ENCODE data around the gene EXOG. TPM values are rescaled to one million over a fixed set of nuclear protein-coding genes. Genes with fewer than 3 reads are reported as not detected.

Gene EXOG
- total and polyA plus RNA-seq, 10 of the 15 experiments (the other 5 are each of a cell fraction or from before 2014, with no cell fraction given) = 7.8 to 20.9 (median 19.6) TPM

GRCh38 chr3:38538773-38539353, 42.7 kb downstream of the EXOG start:
- no peak overlapping the region for H3K4me2 ChIP-seq (ENCODE audit: control insufficient read depth, insufficient read depth)
- H3K27ac ChIP-seq (ENCODE audit: control insufficient read depth, insufficient read depth) = no peak overlapping the region
- DNase-seq (ENCODE audit: low read depth, low spot score) (no peak), ATAC-seq (no peak), FAIRE-seq (no peak)
- no peak overlapping the region for H3K4me3 ChIP-seq
- WGBS (ENCODE audit: insufficient coverage, insufficient replicate concordance, low lambda C conversion rate, missing lambda C conversion rate) = 86% methylated on average over 8 of the region's 8 CpGs
- no TSS peak for BruUV-seq (replicated peaks)
- ChIA-PET RAD21 (ENCODE audit: unreplicated experiment) (no interaction called here), SMC1A (ENCODE audit: uncharacterized antibody, unreplicated experiment) (interaction anchor here (1.4 kb wide), 1 partner anchor 18 kb away, joined by 3 read pairs; no protein-coding TSS in a partner anchor), POLR2A (no interaction called here), CTCF (interaction anchor here (1.1 kb wide), 1 partner anchor 17 kb away, joined by 3 read pairs; no protein-coding TSS in a partner anchor)
- H3K4me1 ChIP-seq (ENCODE audit: control insufficient read depth, insufficient read depth, low read length) = no peaks in the 10 kb centered on the region
- no peak overlapping the region for H2AFZ ChIP-seq (ENCODE audit: control insufficient read depth, low read depth, low read length)
- in situ Hi-C loops (cut with MboI) = no loop called here
- TF ChIP-seq E2F8 (IDR thresholded peaks at IDR 0.05; ENCODE audit: low read depth, partially characterized antibody) (no peak), ZBED1 (IDR thresholded peaks at IDR 0.05; ENCODE audit: borderline replicate concordance) (no peak), CHD4 (IDR thresholded peaks at IDR 0.05) (no peak)
- H3K79me2 ChIP-seq (ENCODE audit: control insufficient read depth, insufficient read depth, low read length) = no peaks in the 10 kb centered on the region
- no peaks in the 10 kb centered on the region for H4K20me1 ChIP-seq (ENCODE audit: control insufficient read depth, insufficient read depth)
- H3K27me3 ChIP-seq (replicated peaks in 1 of 2; ENCODE audit: control insufficient read depth in 2 of 2, insufficient read depth in 2 of 2, low read length in 1 of 2) = no peaks in the 10 kb centered on the region
- intact Hi-C loops (cut with micrococcal nuclease; ENCODE audit: unreplicated experiment) = no loop called here
- no peaks in the 10 kb centered on the region for H3K9me3 ChIP-seq (replicated peaks; ENCODE audit: control insufficient read depth, insufficient read depth, low read length)
- H3K36me3 ChIP-seq (ENCODE audit: control insufficient read depth in 2 of 2, insufficient read depth in 2 of 2, low read length in 1 of 2) = no peaks in the 10 kb centered on the region
- no peak overlapping the region for H3K9ac ChIP-seq (ENCODE audit: control insufficient read depth, insufficient read depth, low read length)

GRCh38 chr3:38541806-38542205, 45.7 kb downstream of the EXOG start:
- BruUV-seq (replicated peaks) = no TSS peak
- no peak for FAIRE-seq
- POLR2A ChIA-PET = no interaction called here
- intact Hi-C loops (cut with micrococcal nuclease; ENCODE audit: unreplicated experiment) (no loop called here), in situ Hi-C loops (cut with MboI) (no loop called here)
- H2AFZ ChIP-seq (ENCODE audit: control insufficient read depth, low read depth, low read length) = no peak overlapping the region
- ATAC-seq = no peak
- H3K4me2 ChIP-seq (ENCODE audit: control insufficient read depth, insufficient read depth) = no peak overlapping the region
- RAD21 ChIA-PET (ENCODE audit: unreplicated experiment) = no interaction called here
- H3K4me3 ChIP-seq = no peak overlapping the region
- no peak for DNase-seq (ENCODE audit: low read depth, low spot score)
- H3K79me2 ChIP-seq (ENCODE audit: control insufficient read depth, insufficient read depth, low read length) = no peaks in the 10 kb centered on the region
- H3K9me3 ChIP-seq (replicated peaks; ENCODE audit: control insufficient read depth, insufficient read depth, low read length) = no peaks in the 10 kb centered on the region
- CTCF ChIA-PET = no interaction called here
- H3K4me1 ChIP-seq (ENCODE audit: control insufficient read depth, insufficient read depth, low read length) = no peaks in the 10 kb centered on the region
- SMC1A ChIA-PET (ENCODE audit: uncharacterized antibody, unreplicated experiment) = no interaction called here
- no peaks in the 10 kb centered on the region for H4K20me1 ChIP-seq (ENCODE audit: control insufficient read depth, insufficient read depth)
- H3K27ac ChIP-seq (ENCODE audit: control insufficient read depth, insufficient read depth) = no peak overlapping the region
- no peak overlapping the region for H3K9ac ChIP-seq (ENCODE audit: control insufficient read depth, insufficient read depth, low read length)
- H3K36me3 ChIP-seq (ENCODE audit: control insufficient read depth in 2 of 2, insufficient read depth in 2 of 2, low read length in 1 of 2) = no peaks in the 10 kb centered on the region
- 69% methylated on average over 9 of the region's 9 CpGs for WGBS (ENCODE audit: insufficient coverage, insufficient replicate concordance, low lambda C conversion rate, missing lambda C conversion rate)
- H3K27me3 ChIP-seq (replicated peaks in 1 of 2; ENCODE audit: control insufficient read depth in 2 of 2, insufficient read depth in 2 of 2, low read length in 1 of 2) = no peaks in the 10 kb centered on the region
- no peak for TF ChIP-seq EZH2 (IDR thresholded peaks at IDR 0.05; ENCODE audit: borderline replicate concordance, control insufficient read depth, low read depth, low read length)
- TF ChIP-seq E2F4 (IDR thresholded peaks at IDR 0.05; ENCODE audit: low read depth, low read length) = no peak
- TF ChIP-seq BRCA1 (IDR thresholded peaks at IDR 0.05; ENCODE audit: low read depth, low read length) = no peak
- no peak for TF ChIP-seq SMC3 (IDR thresholded peaks at IDR 0.05; ENCODE audit: borderline replicate concordance, low read length)
- no peak for TF ChIP-seq KDM1A (IDR thresholded peaks at IDR 0.05; ENCODE audit: borderline replicate concordance)
- TF ChIP-seq, protein P1, sequence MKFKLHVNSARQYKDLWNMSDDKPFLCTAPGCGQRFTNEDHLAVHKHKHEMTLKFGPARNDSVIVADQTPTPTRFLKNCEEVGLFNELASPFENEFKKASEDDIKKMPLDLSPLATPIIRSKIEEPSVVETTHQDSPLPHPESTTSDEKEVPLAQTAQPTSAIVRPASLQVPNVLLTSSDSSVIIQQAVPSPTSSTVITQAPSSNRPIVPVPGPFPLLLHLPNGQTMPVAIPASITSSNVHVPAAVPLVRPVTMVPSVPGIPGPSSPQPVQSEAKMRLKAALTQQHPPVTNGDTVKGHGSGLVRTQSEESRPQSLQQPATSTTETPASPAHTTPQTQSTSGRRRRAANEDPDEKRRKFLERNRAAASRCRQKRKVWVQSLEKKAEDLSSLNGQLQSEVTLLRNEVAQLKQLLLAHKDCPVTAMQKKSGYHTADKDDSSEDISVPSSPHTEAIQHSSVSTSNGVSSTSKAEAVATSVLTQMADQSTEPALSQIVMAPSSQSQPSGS (IDR thresholded peaks at IDR 0.05; ENCODE audit: low read length) = no peak
- no peak for TF ChIP-seq RAD21 (IDR thresholded peaks at IDR 0.05; ENCODE audit: insufficient read depth, low read depth, low read length)
- TF ChIP-seq SUPT20H (IDR thresholded peaks at IDR 0.05; ENCODE audit: borderline replicate concordance, control insufficient read depth, low read depth, low read length) = no peak
- TF ChIP-seq ZNF384 (IDR thresholded peaks at IDR 0.05; ENCODE audit: borderline replicate concordance, low read depth, low read length) = no peak
